Hepatocyte (in vitro differentiated cells): Measurements from ENCODE around the gene IL17RC. TPM values are rescaled to one million over a fixed set of nuclear protein-coding genes. Genes with fewer than 3 reads are reported as not detected.

Source experiments
- DNase-seq: peaks from one replicate; pipeline ENCODE4 v3.0.0-alpha.2; 2016; ENCODE audit warnings: low spot score
- H2AFZ ChIP-seq: fragments of 200-600 bp; sonication (generic); 2 replicates; pipeline ENCODE4 v1.6.0; 2016; ENCODE audit warnings: antibody characterized with exemption, mild to moderate bottlenecking
- H3K27ac ChIP-seq: fragments of 200-600 bp; sonication (generic); 2 replicates; pipeline ENCODE4 v1.5.1; 2016; ENCODE audit warnings: mild to moderate bottlenecking
- H3K27me3 ChIP-seq: fragments of 200-600 bp; sonication (generic); 2 replicates; pipeline ENCODE4 v1.6.1; 2016
- H3K36me3 ChIP-seq: fragments of 200-600 bp; sonication (generic); replicated peaks from 2 replicates; pipeline ENCODE4 v1.5.1; 2016; ENCODE audit warnings: low read depth; ENCODE audit not compliant: insufficient read depth
- H3K4me1 ChIP-seq: fragments of 200-600 bp; sonication (generic); 2 replicates; pipeline ENCODE4 v1.5.1; 2016; ENCODE audit warnings: mild to moderate bottlenecking, moderate library complexity; ENCODE audit not compliant: insufficient read depth
- H3K4me2 ChIP-seq: fragments of 200-600 bp; sonication (generic); 2 replicates; pipeline ENCODE4 v1.6.0; 2016
- H3K4me3 ChIP-seq: fragments of 200-600 bp; sonication (generic); 2 replicates; pipeline ENCODE4 v1.5.1; 2016; ENCODE audit warnings: mild to moderate bottlenecking
- H3K79me2 ChIP-seq: fragments of 200-600 bp; sonication (generic); 2 replicates; pipeline ENCODE4 v1.6.0; 2017; ENCODE audit warnings: mild to moderate bottlenecking
- H3K9me2 ChIP-seq: fragments of 200-600 bp; sonication (generic); replicated peaks from 2 replicates; pipeline ENCODE4 v1.6.0; 2017; ENCODE audit warnings: mild to moderate bottlenecking; ENCODE audit not compliant: insufficient read depth
- H3K9me3 ChIP-seq: fragments of 200-600 bp; sonication (generic); 2 replicates; pipeline ENCODE4 v1.5.1; 2016; ENCODE audit warnings: low read depth, mild to moderate bottlenecking
- H4K20me1 ChIP-seq: fragments of 200-600 bp; sonication (generic); 2 replicates; pipeline ENCODE4 v1.6.0; 2016; ENCODE audit warnings: mild to moderate bottlenecking; ENCODE audit not compliant: insufficient read depth, poor library complexity, severe bottlenecking
- EZH2 ChIP-seq: fragments of 200-600 bp; sonication (generic); IDR thresholded peaks from 2 replicates; pipeline ENCODE4 v1.6.1; 2016; ENCODE audit warnings: antibody characterized with exemption, mild to moderate bottlenecking, borderline replicate concordance
- EZH2phosphoT487 ChIP-seq: fragments of 200-600 bp; sonication (generic); IDR thresholded peaks from one replicate; pipeline ENCODE4 v1.6.1; 2018; ENCODE audit warnings: antibody characterized with exemption, mild to moderate bottlenecking, low read depth, moderate library complexity; ENCODE audit not compliant: unreplicated experiment, severe bottlenecking
- WGBS: methylation state at CpG from one replicate; pipeline ENCODE4 v1.1.6; 2016; ENCODE audit warnings: low lambda C conversion rate; ENCODE audit errors: missing lambda C conversion rate; 5-methylcytosine and 5-hydroxymethylcytosine counted together
- polyA plus RNA-seq: library from polyadenylated mRNA; unstranded; fragments of >200 nt; fragmentation: Nextera tagmentation; extraction: Ambion mirVana; gene quantifications from 2 replicates; pipeline ENCODE4 v1.2.1, GENCODE V29; 2016
- total RNA-seq: library from RNA; depleted of rRNA; stranded (reverse); fragments of >200 nt; gene quantifications from 2 replicates; pipeline ENCODE4 v1.2.3, GENCODE V29; 2014
- TF ChIP-seq, protein P1 (sequence below): fragments of 200-600 bp; sonication (generic); IDR thresholded peaks from 2 replicates; pipeline ENCODE4 v1.5.1; 2016; ENCODE audit warnings: antibody characterized with exemption, mild to moderate bottlenecking; ENCODE audit not compliant: poor library complexity

Gene IL17RC
- total and polyA plus RNA-seq, 2 experiments from 2014 or later, result 27.3 to 47.8 TPM

DNA sequence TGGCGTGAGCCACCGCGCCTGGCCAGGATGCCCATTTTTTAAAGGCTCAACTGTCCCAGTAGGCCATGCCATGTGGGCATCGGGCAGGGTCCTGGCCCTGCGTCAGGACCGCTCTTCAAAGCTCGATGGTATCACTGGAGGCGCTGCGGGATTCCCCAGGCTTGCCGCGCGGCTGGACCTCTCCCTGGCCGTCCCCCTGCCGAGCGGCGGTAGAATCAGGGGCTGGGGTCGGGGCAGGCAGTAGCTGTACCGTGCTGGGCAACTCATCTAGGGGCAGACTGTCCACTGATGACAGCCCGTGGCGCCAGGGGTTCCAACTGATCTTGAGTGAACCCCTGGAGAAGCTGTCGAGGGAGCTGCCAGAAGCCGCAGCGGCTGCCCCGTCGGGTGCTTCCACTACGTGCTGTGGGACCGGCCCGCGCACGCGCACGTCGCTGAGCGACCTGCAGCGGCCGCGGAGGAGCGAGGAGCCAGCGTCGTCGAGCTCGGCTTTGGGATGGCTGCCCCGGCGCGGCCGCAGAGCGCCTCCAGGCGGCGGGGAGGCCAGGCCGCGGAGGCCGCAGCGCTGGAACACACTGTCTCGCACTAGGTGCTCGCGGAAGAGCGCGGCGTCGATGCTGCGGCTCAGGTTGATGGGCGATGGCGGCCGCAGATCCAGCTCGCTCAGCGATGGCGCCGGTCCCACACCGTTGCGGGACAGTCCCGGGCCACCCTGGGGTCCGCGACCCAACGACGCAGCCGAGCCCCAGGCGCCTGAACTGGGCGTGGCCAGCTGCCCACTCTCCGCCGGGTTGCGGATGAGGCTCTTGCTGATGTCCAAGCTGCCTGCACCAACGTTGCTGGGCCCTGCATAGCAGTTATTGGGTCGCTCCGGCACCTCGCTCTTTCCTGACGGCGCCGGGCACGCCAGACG lies 29.5 kb downstream of the IL17RC start:
- H4K20me1 ChIP-seq, result no peaks in the 10 kb centered on the region
- H3K4me1 ChIP-seq, result peaks cover 4% of the 10 kb centered on the region
- H3K4me3 ChIP-seq, result peak overlapping the region; percentile 85
- H3K27me3 ChIP-seq, result no peaks in the 10 kb centered on the region
- H2AFZ ChIP-seq, result peak overlapping the region; percentile 85
- 4% methylated on average over 90 of the region's 90 CpGs for WGBS
- H3K27ac ChIP-seq, result peak overlapping the region; percentile 58
- H3K36me3 ChIP-seq, result no peaks in the 10 kb centered on the region
- H3K79me2 ChIP-seq, result no peaks in the 10 kb centered on the region
- TF ChIP-seq, protein P1, sequence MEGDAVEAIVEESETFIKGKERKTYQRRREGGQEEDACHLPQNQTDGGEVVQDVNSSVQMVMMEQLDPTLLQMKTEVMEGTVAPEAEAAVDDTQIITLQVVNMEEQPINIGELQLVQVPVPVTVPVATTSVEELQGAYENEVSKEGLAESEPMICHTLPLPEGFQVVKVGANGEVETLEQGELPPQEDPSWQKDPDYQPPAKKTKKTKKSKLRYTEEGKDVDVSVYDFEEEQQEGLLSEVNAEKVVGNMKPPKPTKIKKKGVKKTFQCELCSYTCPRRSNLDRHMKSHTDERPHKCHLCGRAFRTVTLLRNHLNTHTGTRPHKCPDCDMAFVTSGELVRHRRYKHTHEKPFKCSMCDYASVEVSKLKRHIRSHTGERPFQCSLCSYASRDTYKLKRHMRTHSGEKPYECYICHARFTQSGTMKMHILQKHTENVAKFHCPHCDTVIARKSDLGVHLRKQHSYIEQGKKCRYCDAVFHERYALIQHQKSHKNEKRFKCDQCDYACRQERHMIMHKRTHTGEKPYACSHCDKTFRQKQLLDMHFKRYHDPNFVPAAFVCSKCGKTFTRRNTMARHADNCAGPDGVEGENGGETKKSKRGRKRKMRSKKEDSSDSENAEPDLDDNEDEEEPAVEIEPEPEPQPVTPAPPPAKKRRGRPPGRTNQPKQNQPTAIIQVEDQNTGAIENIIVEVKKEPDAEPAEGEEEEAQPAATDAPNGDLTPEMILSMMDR, result peak; percentile 83
- TF ChIP-seq EZH2 (no peak), EZH2phosphoT487 (no peak)
- no peaks in the 10 kb centered on the region for H3K9me3 ChIP-seq
- peak; percentile 97 for DNase-seq
- H3K9me2 ChIP-seq, result no peaks in the 10 kb centered on the region
- H3K4me2 ChIP-seq, result peak overlapping the region; percentile 91

DNA sequence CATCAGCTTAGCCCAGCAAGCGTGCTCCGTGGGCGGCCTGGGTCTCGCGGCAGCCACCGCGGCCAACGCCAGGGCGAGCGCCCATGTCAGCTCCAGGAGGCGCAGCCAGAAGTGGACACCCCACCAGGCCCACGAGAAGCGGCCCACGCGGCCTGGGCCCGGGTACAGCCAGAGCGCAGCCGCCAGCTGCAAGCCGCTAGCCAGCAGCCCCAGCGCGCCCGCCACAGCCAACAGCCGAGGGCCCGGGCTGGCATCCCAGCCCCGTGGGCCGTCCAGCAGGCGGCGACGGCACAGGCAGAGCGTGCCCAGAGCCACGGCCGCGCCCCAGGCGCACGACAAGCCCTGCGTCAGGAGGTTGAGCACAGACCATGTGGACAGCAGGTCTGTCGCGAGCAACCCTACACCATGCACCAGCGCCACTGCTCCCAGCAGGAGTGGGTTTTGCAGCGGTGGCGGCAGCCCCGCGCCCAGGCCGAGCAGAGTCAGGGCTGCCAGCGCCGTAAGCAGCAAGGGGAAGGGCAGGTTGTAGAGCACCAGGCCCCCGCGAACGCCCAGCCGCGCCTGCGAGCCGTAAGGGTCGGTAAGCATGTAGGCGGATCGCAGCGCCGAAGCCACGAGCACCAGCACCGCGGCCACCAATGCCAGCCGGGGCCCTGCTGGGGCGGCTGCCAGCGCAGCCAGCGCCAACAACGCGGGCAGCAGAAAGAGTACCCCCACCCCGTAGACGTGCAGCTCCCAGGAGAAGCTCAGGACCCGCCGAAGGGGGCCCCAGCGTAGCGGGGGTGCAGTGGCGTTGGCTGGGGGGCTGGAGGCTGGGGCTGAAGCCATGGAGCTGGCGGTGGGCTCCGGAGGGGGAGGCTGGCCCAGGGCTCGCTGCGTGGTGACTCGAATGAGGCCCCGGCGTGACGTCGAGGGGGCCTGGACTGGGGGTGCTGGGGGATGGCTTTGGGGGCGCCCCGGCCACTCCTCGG lies 30.4 kb downstream of the IL17RC start:
- no peaks in the 10 kb centered on the region for H3K27me3 ChIP-seq
- H3K36me3 ChIP-seq, result no peaks in the 10 kb centered on the region
- H3K79me2 ChIP-seq, result no peaks in the 10 kb centered on the region
- no peak overlapping the region for H3K27ac ChIP-seq
- peak; percentile 86 for DNase-seq
- peak overlapping the region; percentile 47 for H3K4me3 ChIP-seq
- H3K4me1 ChIP-seq, result peaks cover 7% of the 10 kb centered on the region
- H2AFZ ChIP-seq, result peak overlapping the region; percentile 85
- TF ChIP-seq EZH2, result no peak
- TF ChIP-seq, protein P1, result peak; percentile 46
- no peaks in the 10 kb centered on the region for H4K20me1 ChIP-seq
- H3K9me2 ChIP-seq, result no peaks in the 10 kb centered on the region
- no peaks in the 10 kb centered on the region for H3K9me3 ChIP-seq
- WGBS, result 40% methylated on average over 75 of the region's 86 CpGs
- peak overlapping the region; percentile 91 for H3K4me2 ChIP-seq

DNA sequence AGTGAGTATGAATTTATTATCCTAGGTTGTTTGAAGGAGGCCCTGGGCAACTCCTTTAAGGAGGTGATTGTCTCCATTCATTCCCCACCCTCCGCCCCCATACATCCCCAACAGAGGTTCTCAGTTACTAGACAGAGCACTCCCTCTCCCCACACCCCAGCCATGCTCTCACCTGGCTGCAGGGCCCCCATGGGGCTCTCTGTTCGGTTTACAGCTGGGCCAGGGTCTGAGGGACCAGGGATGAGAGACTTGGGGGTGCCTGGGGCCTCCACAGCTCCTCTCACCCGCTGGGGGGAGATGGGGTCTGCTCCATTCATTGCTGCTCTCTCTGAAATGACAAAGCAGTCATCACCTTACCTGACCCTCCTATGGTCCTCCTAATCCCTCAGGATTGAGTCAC lies 31.7 kb downstream of the IL17RC start:
- 97% methylated on average over 3 of the region's 3 CpGs for WGBS
- no peak overlapping the region for H3K4me2 ChIP-seq
- H2AFZ ChIP-seq, result no peak overlapping the region

More for the DNA sequence above, 31.7 kb downstream of the IL17RC start:
- Histone ChIP-seq H3K9me2 (no peaks in the 10 kb centered on the region), H4K20me1 (no peaks in the 10 kb centered on the region), H3K9me3 (no peaks in the 10 kb centered on the region), H3K4me3 (no peak overlapping the region), H3K79me2 (no peaks in the 10 kb centered on the region), H3K4me1 (peaks cover 7% of the 10 kb centered on the region), H3K27me3 (no peaks in the 10 kb centered on the region), H3K27ac (no peak overlapping the region), H3K36me3 (no peaks in the 10 kb centered on the region)
- TF ChIP-seq, protein P1, result no peak
- no peak for TF ChIP-seq EZH2
- TF ChIP-seq EZH2phosphoT487, result no peak
- DNase-seq, result no peak
